ENCODE data around the gene PET100.

Gene PET100

DNA sequence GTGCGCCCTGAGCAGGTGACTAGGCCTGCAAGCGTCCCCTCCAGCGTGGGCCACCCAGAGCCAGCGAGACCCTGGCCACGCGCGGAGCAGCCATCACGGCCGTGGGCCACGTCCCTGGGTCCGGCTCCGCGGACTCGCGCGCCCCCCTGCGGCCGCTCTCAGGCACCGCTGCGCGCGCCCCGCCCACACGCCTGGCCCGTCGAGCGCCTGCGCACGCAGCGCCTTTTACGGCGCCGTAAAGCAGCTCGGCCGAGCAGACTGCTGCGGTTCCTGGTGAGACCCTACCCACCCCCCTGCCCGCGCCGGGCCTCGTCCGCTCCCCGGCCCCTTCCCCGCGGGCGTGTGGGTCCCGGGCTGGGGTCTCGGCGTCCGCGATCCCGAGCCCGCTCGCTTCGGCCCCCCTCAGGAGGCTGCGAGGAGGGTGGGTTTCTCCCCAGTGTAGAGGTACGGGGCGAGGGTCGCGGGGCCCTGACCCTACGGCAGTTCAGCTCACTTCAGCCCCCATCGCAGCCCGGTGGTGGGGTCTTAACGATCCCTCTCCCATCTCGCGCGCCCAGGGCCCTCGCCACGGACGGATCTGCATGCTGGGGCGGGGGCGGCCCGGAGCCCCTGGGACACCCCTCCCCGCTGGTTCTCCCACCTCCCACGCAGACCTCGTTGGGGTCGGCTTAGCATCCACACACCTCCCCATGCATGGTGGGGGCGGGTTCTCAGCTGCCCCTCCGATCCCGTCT, 51.2 kb downstream of the PET100 start, which contains the start of gene TRAPPC5:
TSS of gene TRAPPC5 (plus strand) at position 228 of the 734 bp plus-strand sequence. CDS start 1,421 bp downstream, outside the sequence.
- DNase-seq: peak; percentile 88 to 90
